22Rv1 (cell line): ENCODE results near the gene MYOCOS.

Experiments
- H3K27ac ChIP-seq: fragments of 450-650 bp; 2 replicates; pipeline ENCODE4 v1.5.1; 2017
- CTCF ChIP-seq: fragments of 450-650 bp; IDR thresholded peaks from 2 replicates; pipeline ENCODE4 v1.5.1; 2017; ENCODE audit warnings: mild to moderate bottlenecking
- ZFX ChIP-seq: fragments of 450-650 bp; IDR thresholded peaks from 2 replicates; pipeline ENCODE4 v1.6.1; 2017; ENCODE audit warnings: antibody characterized with exemption, borderline replicate concordance

Gene MYOCOS

GRCh38 chr1:171663036-171663853, 41.2 kb downstream of the MYOCOS start:
- TF ChIP-seq CTCF, result no peak
- TF ChIP-seq ZFX, result no peak
- no peak overlapping the region for H3K27ac ChIP-seq

- TF ChIP-seq CTCF (no peak), ZFX (no peak)
- no peak overlapping the region for H3K27ac ChIP-seq
Measured at GRCh38 chr1:171663854-171664575, 42.0 kb downstream of the MYOCOS start.

GRCh38 chr1:171664976-171665375, 42.9 kb downstream of the MYOCOS start:
- H3K27ac ChIP-seq, result no peak overlapping the region

GRCh38 chr1:171666114-171666769, 44.2 kb downstream of the MYOCOS start:
- TF ChIP-seq CTCF, result no peak
- no peak for TF ChIP-seq ZFX
- no peak overlapping the region for H3K27ac ChIP-seq

More at GRCh38 chr1:171664976-171665375, 42.9 kb downstream of the MYOCOS start:
- TF ChIP-seq CTCF (no peak), ZFX (no peak)

- TF ChIP-seq ZFX (no peak), CTCF (no peak)
- no peak overlapping the region for H3K27ac ChIP-seq
Measured at GRCh38 chr1:171668372-171668771, 46.3 kb downstream of the MYOCOS start.

- H3K27ac ChIP-seq, result no peak overlapping the region
- TF ChIP-seq ZFX, result no peak
- no peak for TF ChIP-seq CTCF
Measured at GRCh38 chr1:171670739-171671138, 48.7 kb downstream of the MYOCOS start.
